Endothelial cell (in vitro differentiated cells): ENCODE measurements around the gene GMEB1. TPM values are rescaled to one million over a fixed set of nuclear protein-coding genes. Genes with fewer than 3 reads are reported as not detected.
"Not testable (repeated sequence)": the region's sequence is repeated elsewhere in the genome, so short reads cannot be mapped to it uniquely, and the experiment has no call there.

Experiments
- DNase-seq: peaks from one replicate; pipeline ENCODE4 v3.0.0; 2021; ENCODE audit warnings: low spot score
- H3K27ac Mint-ChIP-seq: one replicate; pipeline ENCODE4 v1.8.0; 2021; ENCODE audit warnings: mixed read lengths, inconsistent platforms; ENCODE audit not compliant: unreplicated experiment
- H3K27me3 Mint-ChIP-seq: one replicate; pipeline ENCODE4 v1.8.0; 2021; ENCODE audit warnings: mild to moderate bottlenecking, moderate library complexity, mixed read lengths, inconsistent platforms; ENCODE audit not compliant: unreplicated experiment
- H3K36me3 Mint-ChIP-seq: one replicate; pipeline ENCODE4 v1.8.0; 2021; ENCODE audit warnings: mild to moderate bottlenecking, low read depth, mixed read lengths, inconsistent platforms; ENCODE audit not compliant: unreplicated experiment
- H3K4me1 Mint-ChIP-seq: one replicate; pipeline ENCODE4 v1.8.0; 2021; ENCODE audit warnings: mild to moderate bottlenecking, mixed read lengths, inconsistent platforms; ENCODE audit not compliant: unreplicated experiment
- H3K4me3 Mint-ChIP-seq: one replicate; pipeline ENCODE4 v1.8.0; 2021; ENCODE audit warnings: mild to moderate bottlenecking, mixed read lengths, inconsistent platforms; ENCODE audit not compliant: unreplicated experiment
- H3K9me3 Mint-ChIP-seq: one replicate; pipeline ENCODE4 v1.8.0; 2021; ENCODE audit warnings: mixed read lengths, inconsistent platforms; ENCODE audit not compliant: unreplicated experiment
- CTCF ChIP-seq: fragments of 200-600 bp; sonication (generic); IDR thresholded peaks from one replicate; pipeline ENCODE4 v1.5.0; 2021; ENCODE audit warnings: antibody characterized with exemption; ENCODE audit not compliant: unreplicated experiment
- total RNA-seq: library from RNA; stranded (reverse); fragmentation: NEBNext Ultra II Directional; extraction: Animal tissue kit (Norgen Biotek cat#: 25700); gene quantifications from one replicate; pipeline ENCODE4 v1.2.1, GENCODE V29; 2021; ENCODE audit not compliant: unreplicated experiment

GMEB1 gene
- total RNA-seq, 1 donor from 2014 or later, result 22.7 TPM

- no peak for TF ChIP-seq CTCF
- Mint-ChIP-seq H3K4me3 (no peak overlapping the region), H3K9me3 (no peaks in the 10 kb centered on the region), H3K36me3 (no peaks in the 10 kb centered on the region), H3K4me1 (peaks cover 5% of the 10 kb centered on the region), H3K27ac (no peak overlapping the region), H3K27me3 (peaks cover 8% of the 10 kb centered on the region)
- DNase-seq, result no peak
Measured at GRCh38 chr1:28663871-28664470, 4.6 kb upstream of the GMEB1 start.

GRCh38 chr1:28666806-28667205, 1.8 kb upstream of the GMEB1 start:
- DNase-seq, result no peak
- H3K27me3 Mint-ChIP-seq, result peaks cover 8% of the 10 kb centered on the region
- no peaks in the 10 kb centered on the region for H3K9me3 Mint-ChIP-seq
- no peak overlapping the region for H3K4me3 Mint-ChIP-seq
- TF ChIP-seq CTCF, result no peak
- no peak overlapping the region for H3K27ac Mint-ChIP-seq
- H3K36me3 Mint-ChIP-seq, result no peaks in the 10 kb centered on the region
- H3K4me1 Mint-ChIP-seq, result peaks cover 14% of the 10 kb centered on the region

GRCh38 chr1:28668956-28669723, 556 bp downstream of the GMEB1 start:
- peak overlapping the region; percentile 85 for H3K27ac Mint-ChIP-seq

GRCh38 chr1:28671254-28671780, 2.7 kb downstream of the GMEB1 start:
- DNase-seq, result no peak
- Mint-ChIP-seq H3K4me3 (no peak overlapping the region), H3K27me3 (peaks cover 5% of the 10 kb centered on the region), H3K36me3 (no peaks in the 10 kb centered on the region), H3K27ac (no peak overlapping the region), H3K4me1 (peaks cover 14% of the 10 kb centered on the region), H3K9me3 (no peaks in the 10 kb centered on the region)
- TF ChIP-seq CTCF, result no peak

More at GRCh38 chr1:28668956-28669723, 556 bp downstream of the GMEB1 start:
- H3K4me3 Mint-ChIP-seq, result peak overlapping the region; percentile 95
- DNase-seq, result peak; percentile 51
- no peak for TF ChIP-seq CTCF
- H3K36me3 Mint-ChIP-seq, result no peaks in the 10 kb centered on the region
- H3K27me3 Mint-ChIP-seq, result peaks cover 8% of the 10 kb centered on the region
- peaks cover 14% of the 10 kb centered on the region for H3K4me1 Mint-ChIP-seq
- H3K9me3 Mint-ChIP-seq, result no peaks in the 10 kb centered on the region

GRCh38 chr1:28672971-28673370, 4.4 kb downstream of the GMEB1 start:
- DNase-seq, H3K9me3 Mint-ChIP-seq, H3K36me3 Mint-ChIP-seq, H3K27ac Mint-ChIP-seq, H3K27me3 Mint-ChIP-seq, H3K4me3 Mint-ChIP-seq: not testable (repeated sequence)
- peaks cover 13% of the 10 kb centered on the region for H3K4me1 Mint-ChIP-seq
